Medulla oblongata (tissue), 1 donor: ENCODE measurements around the gene INPP5J.
A peak's percentile ranks its signal among the peaks of the same experiment; 100 is the strongest.
"Not testable (repeated sequence)": the region's sequence is repeated elsewhere in the genome, so short reads cannot be mapped to it uniquely, and the experiment has no call there.

ENCODE experiments used
- DNase-seq: peaks from one replicate; pipeline ENCODE4 v3.0.0-alpha.2; 2015; ENCODE audit errors: extremely low spot score

Gene INPP5J

GRCh38 chr22:31099841-31100761 lies 22.7 kb upstream of the INPP5J start:
- DNase-seq = no peak

- DNase-seq = no peak
Measured at GRCh38 chr22:31100762-31101525, 21.8 kb upstream of the INPP5J start.

GRCh38 chr22:31102441-31103081 lies 20.2 kb upstream of the INPP5J start:
- no peak for DNase-seq

- DNase-seq = no peak
Measured at GRCh38 chr22:31103111-31103510, 19.7 kb upstream of the INPP5J start.

GRCh38 chr22:31103899-31104694 lies 18.7 kb upstream of the INPP5J start:
- DNase-seq = no peak

GRCh38 chr22:31104869-31105268 lies 17.9 kb upstream of the INPP5J start:
- DNase-seq = no peak

GRCh38 chr22:31105282-31105929 lies 17.4 kb upstream of the INPP5J start:
- DNase-seq = no peak

- DNase-seq = no peak
Measured at GRCh38 chr22:31106001-31106571, 16.7 kb upstream of the INPP5J start.

- no peak for DNase-seq
Measured at GRCh38 chr22:31106731-31107177, 16.0 kb upstream of the INPP5J start.

- DNase-seq = peak; percentile 97
Measured at GRCh38 chr22:31107178-31107893, 15.4 kb upstream of the INPP5J start, which contains the start of gene SELENOM. TSS of gene SELENOM (minus strand) at chr22:31107568. CDS start at chr22:31107505, 63 bp downstream.

GRCh38 chr22:31107894-31108218 lies 14.9 kb upstream of the INPP5J start:
- DNase-seq = no peak

- DNase-seq = not testable (repeated sequence)
Measured at GRCh38 chr22:31112547-31113091, 10.1 kb upstream of the INPP5J start.

GRCh38 chr22:31118046-31118820 lies 4.5 kb upstream of the INPP5J start:
- no peak for DNase-seq

GRCh38 chr22:31119026-31119717 lies 3.6 kb upstream of the INPP5J start:
- no peak for DNase-seq

GRCh38 chr22:31120230-31120629 lies 2.5 kb upstream of the INPP5J start:
- DNase-seq = no peak

- no peak for DNase-seq
Measured at GRCh38 chr22:31120642-31121041, 2.1 kb upstream of the INPP5J start.

GRCh38 chr22:31121403-31121802 lies 1.4 kb upstream of the INPP5J start:
- DNase-seq = no peak

- DNase-seq = no peak
Measured at GRCh38 chr22:31122196-31122531, 602 bp upstream of the INPP5J start.

GRCh38 chr22:31123292-31123602 lies 481 bp downstream of the INPP5J start:
- DNase-seq = no peak
